Globus pallidus (tissue), 1 donor: ENCODE data around the gene MLF1.
"Not testable (repeated sequence)": the region's sequence is repeated elsewhere in the genome, so short reads cannot be mapped to it uniquely, and the experiment has no call there.

ENCODE experiments used
- DNase-seq: peaks from one replicate; pipeline ENCODE4 v3.0.0-alpha.2; 2015; ENCODE audit warnings: low spot score

MLF1 gene, protein sequence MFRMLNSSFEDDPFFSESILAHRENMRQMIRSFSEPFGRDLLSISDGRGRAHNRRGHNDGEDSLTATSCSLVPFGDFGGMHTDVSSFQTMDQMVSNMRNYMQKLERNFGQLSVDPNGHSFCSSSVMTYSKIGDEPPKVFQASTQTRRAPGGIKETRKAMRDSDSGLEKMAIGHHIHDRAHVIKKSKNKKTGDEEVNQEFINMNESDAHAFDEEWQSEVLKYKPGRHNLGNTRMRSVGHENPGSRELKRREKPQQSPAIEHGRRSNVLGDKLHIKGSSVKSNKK

DNA sequence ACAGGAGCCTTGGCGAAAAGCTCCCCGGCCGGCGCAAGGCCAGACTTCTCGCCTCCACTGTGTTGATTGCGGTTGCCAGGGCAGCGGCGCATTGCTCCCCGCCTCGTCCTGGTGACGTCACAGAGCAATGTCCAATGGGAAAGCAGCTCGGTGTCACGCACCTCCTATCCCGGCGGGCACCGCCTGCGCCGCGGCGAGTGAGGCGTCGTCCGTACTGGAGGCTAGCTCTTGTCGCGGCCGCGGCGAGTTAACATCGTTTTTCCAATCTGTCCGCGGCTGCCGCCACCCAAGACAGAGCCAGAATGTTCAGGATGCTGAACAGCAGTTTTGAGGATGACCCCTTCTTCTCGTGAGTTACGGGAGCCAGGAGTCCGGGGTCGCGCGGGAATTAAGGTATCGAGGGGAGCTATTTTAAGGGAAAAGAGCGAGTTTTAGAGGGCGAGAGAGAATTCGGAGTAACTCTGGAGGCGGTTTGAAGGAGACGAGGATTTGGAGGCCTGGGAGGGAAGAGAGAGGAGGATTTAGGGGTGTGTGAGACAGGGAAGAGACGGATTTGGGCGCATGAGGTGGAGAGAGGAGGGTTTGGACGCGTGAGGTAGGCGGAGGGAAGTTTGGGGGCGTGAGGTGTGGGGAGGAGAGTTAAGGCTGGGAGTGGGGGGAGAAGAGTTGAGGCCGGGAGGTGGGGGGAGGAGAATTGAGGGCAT lies at the start of gene MLF1:
Gene MLF1 (plus strand): TSS at position 196 of the 704 bp plus-strand sequence. CDS start 107 bp downstream, at position 303.
- DNase-seq, result peak; percentile 93

DNA sequence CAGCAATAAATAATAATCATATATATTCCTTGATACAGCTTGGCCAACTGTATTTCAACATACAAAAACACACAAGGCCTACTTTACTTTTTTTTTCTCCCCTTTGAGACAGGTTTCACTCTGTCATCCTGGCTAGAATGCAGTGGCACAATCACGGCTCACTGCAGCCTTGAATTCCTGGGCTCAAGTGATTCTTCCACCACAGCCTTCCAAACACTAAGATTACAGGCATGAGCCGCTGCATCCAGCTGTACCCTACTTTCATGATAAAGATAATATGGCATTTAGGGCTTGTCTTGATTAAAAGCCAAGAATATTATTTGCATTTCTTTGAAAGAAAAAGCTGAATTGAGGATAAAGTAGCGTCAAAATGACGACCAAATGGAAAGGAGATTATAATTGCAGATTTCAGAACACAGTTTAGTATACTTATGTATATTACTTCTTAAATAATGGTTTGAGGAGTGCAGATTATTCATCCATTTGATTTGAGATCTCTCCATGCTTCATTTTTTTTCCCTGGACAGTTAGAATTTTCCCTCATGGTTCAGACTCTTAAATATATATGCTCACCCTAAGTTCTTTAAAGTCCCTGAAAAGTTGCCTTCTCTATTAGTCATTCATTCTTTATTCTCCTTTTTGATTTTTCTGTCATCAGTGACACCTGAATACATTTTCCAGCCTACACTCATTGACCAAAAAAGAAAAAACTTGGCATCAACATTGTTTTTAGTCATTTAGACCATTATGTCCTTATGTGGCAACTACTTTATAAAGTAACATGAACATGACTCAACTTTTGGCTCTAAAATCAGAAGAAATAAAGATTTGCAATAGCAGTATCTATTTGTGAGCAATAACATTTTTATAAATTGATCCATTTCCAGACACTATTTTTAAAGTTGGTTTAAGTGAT lies 48.5 kb upstream of the MLF1 start:
- DNase-seq, result no peak

DNA sequence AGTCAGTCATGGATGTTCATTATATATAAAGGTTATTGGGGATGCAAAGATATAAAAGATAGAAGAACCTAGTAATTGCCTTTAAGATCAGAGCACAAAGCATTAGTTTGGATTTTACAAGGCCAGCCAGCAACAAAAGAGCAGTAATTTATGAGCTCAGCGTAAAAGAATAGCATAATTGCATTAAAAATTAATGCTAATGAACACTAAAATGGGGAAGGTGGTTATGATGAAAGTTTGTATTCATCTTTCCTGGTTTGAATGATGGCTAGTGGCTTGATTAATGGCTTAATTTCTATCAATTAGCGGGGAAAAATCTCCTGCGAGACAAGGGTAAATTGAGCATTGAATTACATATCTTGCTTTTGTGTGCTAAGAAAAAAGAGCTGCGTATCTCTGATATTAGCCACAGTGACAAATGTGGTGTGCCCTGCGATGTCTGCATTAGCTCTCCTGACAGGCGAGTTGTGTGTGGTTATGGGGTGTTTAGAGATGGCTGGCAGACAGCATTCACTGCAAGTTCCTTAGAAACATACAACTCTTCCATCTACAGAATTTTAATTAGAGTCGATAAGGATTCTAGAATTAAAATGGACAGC lies 42.8 kb upstream of the MLF1 start:
- no peak for DNase-seq

DNA sequence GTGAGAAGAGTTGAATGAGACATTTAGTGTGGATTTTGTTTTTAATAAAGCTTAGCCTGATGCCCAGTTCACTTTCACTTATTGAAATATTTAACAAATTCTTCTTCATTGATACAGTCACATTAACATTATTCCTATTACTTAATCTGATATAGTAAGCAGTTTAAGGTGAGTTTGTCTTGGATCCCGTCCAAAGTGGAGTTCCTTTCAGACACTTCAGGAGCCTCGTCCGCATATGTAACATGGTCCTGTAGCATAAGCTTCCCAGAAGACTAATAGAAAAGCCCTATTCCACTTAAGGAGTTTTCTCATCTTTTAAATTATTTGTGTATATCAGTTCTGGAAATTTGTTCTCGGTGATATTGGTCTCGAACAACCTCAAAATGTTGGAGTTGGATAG lies 39.7 kb upstream of the MLF1 start:
- no peak for DNase-seq

DNA sequence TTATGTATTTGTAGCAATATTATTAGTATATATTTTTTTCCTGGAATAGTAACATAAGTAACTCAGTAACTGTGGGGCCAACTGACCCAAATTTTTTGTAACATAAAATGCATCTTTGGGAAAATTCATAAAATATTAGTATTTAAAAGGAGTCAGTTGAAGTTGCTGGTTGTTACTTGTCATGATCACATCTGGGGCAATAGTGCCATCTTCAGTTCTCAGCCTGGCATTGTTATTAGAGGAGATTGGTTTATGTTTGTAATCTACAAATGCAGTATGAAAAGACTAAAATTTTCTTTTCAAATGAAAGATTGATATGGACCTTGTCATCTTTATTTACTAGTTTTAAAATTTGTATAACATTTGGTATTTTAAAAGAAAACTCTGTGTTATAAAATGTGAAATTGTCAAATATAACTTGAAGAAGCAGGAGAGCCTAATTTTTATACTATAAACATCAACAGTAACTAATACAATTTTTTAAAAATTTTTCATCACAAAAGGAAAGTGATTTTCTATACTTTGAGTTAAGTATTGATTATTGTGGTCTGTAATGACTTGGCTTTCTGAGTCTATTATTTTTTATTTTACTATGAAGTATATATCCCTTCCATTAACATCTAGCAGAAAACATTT lies 38.8 kb upstream of the MLF1 start:
- peak; percentile 40 for DNase-seq

DNA sequence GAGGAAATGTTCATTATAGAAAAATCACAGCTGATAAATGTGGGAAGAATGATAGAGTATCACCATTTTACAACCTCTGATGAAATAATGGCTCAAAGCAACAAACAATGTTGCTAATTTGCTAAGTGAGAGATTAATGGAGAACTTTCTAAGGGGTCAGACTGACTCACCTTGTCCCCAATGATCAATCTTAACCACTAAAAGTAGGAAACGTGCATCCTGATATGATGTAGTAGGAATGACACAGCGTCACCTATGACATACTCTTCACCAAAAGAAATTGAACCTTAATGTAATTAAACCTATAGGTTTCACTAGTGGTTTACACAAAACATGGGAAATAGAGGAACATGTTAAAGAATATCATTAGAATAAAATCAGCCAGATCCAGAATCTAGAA lies 35.1 kb upstream of the MLF1 start:
- DNase-seq, result no peak

DNA sequence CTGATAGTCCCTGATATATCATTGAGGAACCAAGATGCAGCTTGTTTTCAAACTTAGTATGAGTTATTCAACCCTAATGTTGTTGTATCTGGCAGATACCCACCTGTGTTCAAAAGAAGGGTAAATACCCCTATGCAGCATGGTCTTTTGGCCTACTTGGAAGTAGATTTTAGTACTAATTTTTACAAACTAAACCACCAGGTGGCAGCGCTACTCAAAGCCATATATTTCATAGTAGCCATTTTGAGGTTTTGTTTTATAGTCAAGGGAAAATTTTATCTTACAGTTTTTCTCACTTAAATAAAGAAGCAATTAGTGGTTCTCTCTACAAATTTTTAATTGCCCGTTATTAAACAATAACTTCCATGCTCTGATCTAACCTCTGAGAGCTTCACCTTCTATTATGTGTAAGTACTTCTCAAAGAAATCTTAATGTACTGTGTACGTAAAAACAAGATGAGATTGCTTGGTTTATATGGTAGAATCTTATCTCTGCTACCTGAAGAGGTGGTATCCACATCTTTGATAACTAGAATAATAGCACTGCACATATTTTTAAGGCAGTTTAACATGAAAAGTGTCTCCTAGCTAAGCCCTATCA lies 31.5 kb upstream of the MLF1 start:
- DNase-seq, result peak; percentile 11

DNA sequence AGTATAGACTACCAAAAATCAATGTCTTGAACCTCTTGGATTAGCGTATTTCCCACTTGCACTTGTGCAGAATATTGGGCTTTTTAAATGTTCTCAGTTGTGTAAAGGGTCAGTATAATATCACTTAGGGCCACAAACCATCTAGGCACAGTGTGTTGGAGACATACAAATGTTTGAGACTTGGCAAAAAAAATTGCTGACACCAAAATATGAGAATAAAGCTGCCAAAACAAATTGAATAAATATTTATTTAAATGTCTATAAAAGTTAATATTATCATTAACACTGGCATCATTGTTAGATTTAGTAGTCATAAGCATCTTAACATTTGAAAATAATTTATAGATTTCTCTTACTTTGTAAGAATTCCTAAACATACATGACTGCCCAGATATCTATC lies 30.9 kb upstream of the MLF1 start:
- no peak for DNase-seq

DNA sequence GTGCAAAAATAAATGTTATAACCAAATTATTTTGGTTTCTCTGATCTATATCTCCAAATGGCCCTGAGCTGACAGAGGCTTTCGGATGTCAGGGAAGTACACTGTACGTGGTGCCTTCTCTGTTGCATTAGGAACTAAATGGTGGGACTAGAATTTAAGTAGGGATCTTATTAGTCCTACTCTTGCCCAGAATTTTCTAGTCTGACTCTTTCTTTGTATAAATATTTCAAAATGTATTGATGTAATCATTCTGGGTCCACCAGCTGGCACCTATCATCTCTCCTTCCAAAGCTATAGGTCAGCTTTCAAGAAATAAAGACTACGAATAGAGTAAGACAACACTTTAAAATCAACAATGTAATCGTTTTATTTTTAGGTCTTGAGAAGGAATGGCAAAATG lies 22.3 kb upstream of the MLF1 start:
- no peak for DNase-seq

DNA sequence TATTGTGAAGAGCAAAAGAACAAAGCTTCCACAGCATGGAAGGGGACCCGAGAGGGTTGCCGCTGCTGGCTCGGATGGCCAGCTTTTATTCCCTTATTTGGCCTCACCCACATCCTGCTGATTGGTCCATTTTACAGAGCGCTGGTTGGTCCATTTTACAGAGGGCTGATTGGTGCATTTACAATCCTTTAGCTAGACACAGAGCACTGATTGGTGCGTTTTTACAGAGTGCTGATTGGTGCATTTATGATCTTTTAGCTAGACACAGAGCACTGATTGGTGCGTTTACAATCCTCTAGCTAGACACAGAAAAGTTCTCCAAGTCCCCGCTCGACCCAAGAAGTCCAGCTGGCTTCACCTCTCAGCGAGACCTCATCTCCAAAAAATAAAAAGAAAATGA lies 21.1 kb upstream of the MLF1 start:
- DNase-seq, result not testable (repeated sequence)

DNA sequence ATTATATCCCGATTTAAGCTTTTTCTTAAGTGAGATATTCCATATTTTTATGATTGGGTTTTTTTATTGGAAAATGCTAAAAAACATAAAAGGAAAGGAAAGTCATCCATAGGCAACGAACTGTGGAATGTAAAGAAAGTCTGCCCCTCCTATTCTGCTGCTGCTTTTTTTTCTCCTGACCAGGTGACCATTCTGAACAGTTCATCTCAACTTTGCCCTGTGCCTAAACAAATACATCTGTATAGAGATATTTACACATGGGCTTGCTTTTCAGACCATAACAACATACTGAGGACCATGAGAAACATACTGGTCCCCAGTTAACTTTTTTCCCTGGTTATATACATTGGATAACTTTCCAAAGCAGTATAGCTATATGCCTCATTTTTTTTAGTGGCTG lies 18.9 kb upstream of the MLF1 start:
- no peak for DNase-seq

DNA sequence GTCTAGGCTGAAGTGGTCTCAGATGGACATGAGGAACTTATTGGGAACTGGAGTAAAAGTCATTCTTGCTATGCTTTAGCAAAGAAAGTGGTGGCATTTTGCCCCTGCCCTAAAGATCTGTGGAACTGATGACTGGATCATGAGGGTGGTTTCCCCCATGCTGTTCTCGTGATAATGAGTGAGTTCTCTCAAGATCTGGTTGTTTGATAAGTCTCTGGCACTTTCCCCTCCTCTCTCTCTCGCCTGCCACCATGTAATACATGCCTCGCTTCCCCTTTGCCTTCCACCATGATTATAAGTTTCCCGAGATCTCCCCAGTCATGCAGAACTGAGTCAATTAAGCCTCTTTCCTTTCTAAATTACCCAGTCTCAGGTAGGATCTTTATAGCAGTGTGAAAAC lies 11.5 kb upstream of the MLF1 start:
- no peak for DNase-seq

DNA sequence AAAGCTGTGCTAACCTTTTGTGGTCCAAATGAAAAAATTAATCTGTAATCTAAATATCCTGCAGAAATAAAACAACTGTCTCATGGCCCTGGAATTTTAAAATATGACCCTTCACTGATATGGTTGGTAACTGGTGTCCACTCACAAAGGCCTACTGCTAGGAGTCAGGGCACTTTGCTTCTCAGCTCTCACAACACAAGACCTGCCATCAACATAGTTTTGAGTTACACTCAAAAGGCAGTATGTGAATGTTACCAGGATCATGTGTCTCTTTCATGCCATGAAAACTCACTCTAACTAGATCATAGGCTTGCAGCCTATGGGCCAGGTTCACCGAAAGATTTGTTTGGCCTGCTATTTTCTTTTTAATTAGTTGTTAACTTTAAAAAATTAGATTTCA lies 10.0 kb upstream of the MLF1 start:
- no peak for DNase-seq

DNA sequence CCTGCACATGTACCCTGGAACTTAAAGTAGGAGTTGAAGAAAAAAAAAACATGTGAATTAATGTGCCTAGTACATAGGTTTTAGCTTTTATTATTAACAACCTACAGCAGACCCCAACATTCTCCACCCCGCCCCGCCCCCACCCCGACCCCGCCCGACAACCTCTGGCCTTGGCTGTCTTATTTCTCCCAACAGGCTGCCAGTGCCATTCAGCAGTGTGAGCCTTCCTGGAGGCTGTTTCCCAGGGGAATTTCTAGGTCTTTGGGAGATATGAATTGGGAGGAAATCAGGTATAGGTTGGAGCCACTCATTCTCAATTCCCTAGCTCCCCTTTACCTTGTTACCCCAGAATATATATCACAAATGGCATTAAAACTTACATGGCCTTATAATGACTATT lies 8.3 kb upstream of the MLF1 start:
- no peak for DNase-seq

DNA sequence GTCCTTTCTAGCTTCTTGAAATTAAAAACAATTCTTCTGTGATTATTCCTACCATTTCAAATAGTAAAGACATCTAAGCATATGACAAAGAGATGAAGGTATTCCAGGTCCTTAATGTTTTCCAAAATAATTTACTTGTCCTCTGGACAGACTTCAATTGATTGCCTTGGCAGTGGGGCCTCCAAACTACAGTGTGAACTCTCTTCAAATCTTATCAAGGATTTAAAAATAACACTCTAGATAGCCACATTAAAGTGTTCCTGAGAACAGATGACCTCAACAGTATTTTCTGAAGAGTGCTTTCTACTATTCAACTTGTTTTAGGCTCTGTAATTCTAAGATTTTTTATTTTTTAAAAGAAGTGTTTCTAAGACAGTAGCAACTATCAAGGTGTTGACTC lies 7.9 kb upstream of the MLF1 start:
- DNase-seq, result no peak

DNA sequence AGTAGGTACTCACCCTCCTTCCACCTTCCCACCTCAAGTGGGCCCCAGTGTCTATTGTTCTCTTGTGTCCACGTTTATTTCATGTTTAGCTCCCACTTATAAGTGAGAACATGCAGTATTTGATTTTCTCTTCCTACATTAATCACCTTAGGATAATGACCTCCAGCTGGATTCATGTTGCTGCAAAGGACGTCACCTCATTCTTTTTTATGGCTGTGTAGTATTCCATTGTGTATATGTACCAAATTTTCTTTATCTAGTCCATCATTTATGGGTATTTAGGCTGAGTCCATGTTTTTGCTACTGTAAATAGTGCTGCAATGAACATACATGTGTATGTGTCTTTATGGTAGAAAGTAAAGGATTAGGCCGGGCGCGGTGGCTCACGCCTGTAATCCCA lies 5.9 kb upstream of the MLF1 start:
- no peak for DNase-seq

DNA sequence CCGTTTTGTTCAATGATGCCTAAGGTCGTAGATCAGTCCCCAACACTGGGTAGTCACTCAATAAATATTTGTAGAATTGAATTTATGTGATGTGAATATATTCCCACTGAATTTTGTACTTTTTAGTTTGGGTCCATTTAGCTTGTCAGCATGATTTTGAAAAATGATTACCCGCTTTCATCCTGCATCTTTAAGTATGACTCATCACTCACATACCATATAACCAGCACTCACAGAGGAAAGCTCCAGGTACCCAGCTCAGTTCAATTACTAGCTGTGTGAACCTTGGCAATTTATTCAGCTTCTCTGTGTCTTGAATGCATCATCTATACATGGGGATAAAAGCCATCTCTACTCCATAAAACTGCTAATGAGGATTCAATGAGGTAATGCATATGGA lies 2.2 kb upstream of the MLF1 start:
- DNase-seq, result no peak

DNA sequence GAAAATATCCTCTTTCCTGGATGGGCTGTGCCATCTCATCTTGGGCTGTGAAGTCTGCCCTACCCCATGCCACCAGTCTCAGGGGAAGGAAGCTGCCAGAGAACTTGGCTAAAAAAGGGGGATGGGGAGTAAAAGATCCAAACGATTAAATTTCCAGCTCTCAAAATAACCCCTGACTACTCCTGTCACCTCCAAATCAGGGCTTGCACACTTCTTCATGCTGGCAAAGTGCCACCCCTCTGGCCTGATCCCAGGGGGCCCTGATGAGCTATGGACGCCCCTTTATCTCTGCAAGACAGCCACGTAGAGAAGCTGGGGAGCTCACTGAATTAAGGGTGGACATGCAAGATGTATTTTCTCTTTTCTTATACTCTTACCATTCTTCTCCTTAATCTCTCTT lies 1.2 kb upstream of the MLF1 start:
- no peak for DNase-seq

DNA sequence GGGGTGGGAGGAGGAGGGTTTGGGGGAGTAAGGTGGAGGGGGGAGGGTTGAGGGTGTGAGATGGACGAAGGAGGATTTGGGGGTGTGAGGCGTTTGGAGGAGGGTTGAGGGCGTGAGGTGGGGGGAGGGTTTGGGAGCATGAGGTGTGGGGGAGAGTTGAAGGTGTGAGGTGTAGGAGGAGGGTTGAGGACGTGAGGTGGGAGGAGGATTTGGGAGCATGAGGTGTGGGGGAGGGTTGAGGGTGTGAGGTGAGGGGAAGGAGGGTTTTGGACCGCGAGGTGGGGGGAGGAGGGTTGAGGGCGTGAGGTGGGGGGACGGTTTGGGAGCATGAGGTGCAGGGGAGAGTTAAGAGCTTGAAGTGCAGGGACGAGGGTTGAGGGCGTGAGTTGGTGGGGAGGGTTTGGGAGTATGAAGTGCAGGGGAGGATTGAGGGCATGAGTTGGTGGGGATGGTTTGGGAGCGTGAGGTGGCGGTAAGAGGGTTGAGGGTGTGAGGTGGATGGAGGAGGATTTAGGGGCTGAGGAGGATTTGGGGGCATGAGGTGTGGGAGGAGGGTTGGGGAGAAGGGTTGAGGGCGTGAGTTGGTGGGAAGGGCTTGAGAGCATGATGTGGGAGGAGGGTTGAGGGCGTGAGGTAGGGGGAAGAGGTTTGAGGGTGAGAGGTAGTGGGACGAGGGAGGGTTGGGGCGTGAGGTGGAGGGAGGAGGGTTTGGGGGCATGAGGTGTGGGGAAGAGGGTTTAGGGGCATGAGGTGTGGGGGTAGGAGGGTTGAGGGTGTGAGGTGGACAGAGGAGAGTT lies 1.2 kb downstream of the MLF1 start:
- DNase-seq, result no peak

DNA sequence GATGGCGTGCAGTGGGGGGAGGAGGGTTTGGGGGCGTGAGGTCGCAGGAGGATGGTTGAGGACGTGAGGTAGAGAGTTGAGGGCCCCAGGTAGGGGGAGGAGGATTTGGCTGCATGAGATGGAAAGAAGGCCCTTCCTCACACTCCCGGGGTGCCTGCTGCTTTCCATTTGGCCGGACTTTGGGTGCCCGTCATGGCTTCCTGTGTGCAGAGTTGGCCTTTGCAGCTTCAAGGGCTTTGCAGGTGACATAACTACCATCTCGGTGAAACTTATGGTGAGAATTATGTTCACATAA lies 1.7 kb downstream of the MLF1 start:
- DNase-seq, result no peak

DNA sequence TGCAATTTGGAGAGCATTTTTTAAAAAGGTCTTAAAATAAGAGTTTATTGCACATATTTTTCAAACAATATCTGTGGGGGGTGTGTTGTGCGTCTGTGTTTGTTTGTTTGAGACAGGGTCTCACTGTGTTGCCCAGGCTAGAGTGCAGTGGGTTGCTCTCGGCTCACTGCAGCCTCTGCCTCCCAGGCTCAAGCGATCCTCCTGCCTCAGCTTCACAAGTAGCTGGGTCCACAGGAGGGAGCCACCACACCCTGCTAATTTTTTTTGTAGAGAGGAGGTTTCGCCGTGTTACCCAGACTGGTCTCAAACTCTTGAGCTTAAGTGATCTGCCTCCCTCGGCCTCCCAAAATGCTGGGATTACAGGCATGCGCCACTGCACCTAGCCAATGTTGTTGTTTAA lies 2.7 kb downstream of the MLF1 start:
- no peak for DNase-seq
